ENCODE measurements around the gene CHMP5. TPM values are rescaled to one million over a fixed set of nuclear protein-coding genes. Genes with fewer than 3 reads are reported as not detected.

Gene CHMP5
- polyA plus RNA-seq, 1 donor (not counting 4 experiments of a cell fraction or from before 2014, with no cell fraction given) = 132 TPM

- Histone ChIP-seq H3K27ac (ENCODE audit: control insufficient read depth, insufficient read depth, low read length) (peak overlapping the region; percentile 38), H2AFZ (ENCODE audit: control insufficient read depth, low read length) (no peak overlapping the region), H3K36me3 (ENCODE audit: control insufficient read depth in 2 of 2, extremely low read depth in 1 of 2, insufficient read depth in 2 of 2, low read length in 2 of 2) (peaks cover 14 to 20% of the 10 kb centered on the region in 2 experiments), H3K4me3 (ENCODE audit: control insufficient read depth in 2 of 3, extremely low read depth in 1 of 3, insufficient read depth in 2 of 3, low read depth in 1 of 3, low read length in 3 of 3) (no peak overlapping the region), H3K9ac (ENCODE audit: control insufficient read depth, extremely low read depth, insufficient read depth, low read length) (no peak overlapping the region), H3K9me1 (ENCODE audit: control insufficient read depth, extremely low read depth, insufficient read depth, low read length) (no peaks in the 10 kb centered on the region), H3K79me2 (ENCODE audit: control insufficient read depth, insufficient read depth, low read length) (no peaks in the 10 kb centered on the region), H3K27me3 (ENCODE audit: control insufficient read depth, extremely low read depth, insufficient read depth, low read length) (no peaks in the 10 kb centered on the region), H3K9me3 (ENCODE audit: control insufficient read depth, low read depth, low read length) (no peaks in the 10 kb centered on the region), H3K4me1 (ENCODE audit: control insufficient read depth, extremely low read depth, insufficient read depth, low read length) (peaks cover 9% of the 10 kb centered on the region), H4K20me1 (ENCODE audit: control insufficient read depth, extremely low read depth, insufficient read depth, low read length) (no peaks in the 10 kb centered on the region), H3K4me2 (ENCODE audit: control insufficient read depth, extremely low read depth, insufficient read depth, low read depth, low read length) (no peak overlapping the region)
- FAIRE-seq = peak; percentile 32
- dilution Hi-C loops (cut with MboI; ENCODE audit: extremely low pct_ligation_motif_present, low sequenced_read_pairs) = no loop called here
- TF ChIP-seq CTCF (optimal IDR thresholded peaks at IDR 0.05 in 1 of 3, IDR thresholded peaks at IDR 0.05 in 1 of 3, conservative IDR thresholded peaks at IDR 0.05 in 1 of 3; ENCODE audit: extremely low read depth in 1 of 3, insufficient read depth in 2 of 3, low read length in 3 of 3) (no peak), EZH2 (IDR thresholded peaks at IDR 0.05; ENCODE audit: low read length) (no peak)
- no peak for DNase-seq (ENCODE audit: low read depth, low spot score)
These were observed 14.9 kb upstream of the CHMP5 start for GRCh38 chr9:33249983-33250382.

GRCh38 chr9:33250458-33250995, 14.3 kb upstream of the CHMP5 start:
- DNase-seq (ENCODE audit: low read depth, low spot score) (no peak), FAIRE-seq (peak; percentile 68)
- dilution Hi-C loops (cut with MboI; ENCODE audit: extremely low pct_ligation_motif_present, low sequenced_read_pairs) = no loop called here
- Histone ChIP-seq H3K4me2 (ENCODE audit: control insufficient read depth, extremely low read depth, insufficient read depth, low read depth, low read length) (no peak overlapping the region), H3K4me1 (ENCODE audit: control insufficient read depth, extremely low read depth, insufficient read depth, low read length) (peaks cover 12% of the 10 kb centered on the region), H3K27ac (ENCODE audit: control insufficient read depth, insufficient read depth, low read length) (peak overlapping the region; percentile 38), H3K4me3 (ENCODE audit: control insufficient read depth in 2 of 3, extremely low read depth in 1 of 3, insufficient read depth in 2 of 3, low read depth in 1 of 3, low read length in 3 of 3) (no peak overlapping the region), H3K9ac (ENCODE audit: control insufficient read depth, extremely low read depth, insufficient read depth, low read length) (no peak overlapping the region), H2AFZ (ENCODE audit: control insufficient read depth, low read length) (no peak overlapping the region), H3K27me3 (ENCODE audit: control insufficient read depth, extremely low read depth, insufficient read depth, low read length) (no peaks in the 10 kb centered on the region), H3K36me3 (ENCODE audit: control insufficient read depth in 2 of 2, extremely low read depth in 1 of 2, insufficient read depth in 2 of 2, low read length in 2 of 2) (peaks cover 18 to 26% of the 10 kb centered on the region in 2 experiments), H3K79me2 (ENCODE audit: control insufficient read depth, insufficient read depth, low read length) (no peaks in the 10 kb centered on the region), H3K9me1 (ENCODE audit: control insufficient read depth, extremely low read depth, insufficient read depth, low read length) (no peaks in the 10 kb centered on the region), H4K20me1 (ENCODE audit: control insufficient read depth, extremely low read depth, insufficient read depth, low read length) (no peaks in the 10 kb centered on the region), H3K9me3 (ENCODE audit: control insufficient read depth, low read depth, low read length) (no peaks in the 10 kb centered on the region)
- TF ChIP-seq EZH2 (IDR thresholded peaks at IDR 0.05; ENCODE audit: low read length) (no peak), CTCF (optimal IDR thresholded peaks at IDR 0.05 in 1 of 3, IDR thresholded peaks at IDR 0.05 in 1 of 3, conservative IDR thresholded peaks at IDR 0.05 in 1 of 3; ENCODE audit: extremely low read depth in 1 of 3, insufficient read depth in 2 of 3, low read length in 3 of 3) (no peak)
